ENCODE measurements around the gene CLIP4.
"Not testable (repeated sequence)": the region's sequence is repeated elsewhere in the genome, so short reads cannot be mapped to it uniquely, and the experiment has no call there.

The CLIP4 gene

DNA sequence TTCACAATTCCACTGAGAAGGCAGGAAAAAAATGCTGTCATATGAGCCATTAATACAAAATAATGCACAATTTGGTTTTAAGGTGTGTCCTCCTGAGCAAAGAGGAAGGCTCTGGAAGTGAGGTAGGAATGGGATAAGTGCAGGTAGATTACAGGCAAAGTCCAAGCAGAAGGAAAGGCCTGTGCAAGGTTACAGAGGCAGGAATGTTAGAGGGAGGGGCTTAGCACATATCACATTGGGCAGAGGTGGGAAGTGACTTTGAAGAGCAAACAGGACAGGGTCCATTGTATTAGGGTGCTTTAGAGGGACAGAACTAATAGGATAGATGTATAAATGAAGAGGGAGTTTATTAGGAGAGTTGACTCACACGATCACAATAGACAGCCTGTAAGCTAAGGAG, 14.7 kb upstream of the CLIP4 start:
- FAIRE-seq, result no peak

DNA sequence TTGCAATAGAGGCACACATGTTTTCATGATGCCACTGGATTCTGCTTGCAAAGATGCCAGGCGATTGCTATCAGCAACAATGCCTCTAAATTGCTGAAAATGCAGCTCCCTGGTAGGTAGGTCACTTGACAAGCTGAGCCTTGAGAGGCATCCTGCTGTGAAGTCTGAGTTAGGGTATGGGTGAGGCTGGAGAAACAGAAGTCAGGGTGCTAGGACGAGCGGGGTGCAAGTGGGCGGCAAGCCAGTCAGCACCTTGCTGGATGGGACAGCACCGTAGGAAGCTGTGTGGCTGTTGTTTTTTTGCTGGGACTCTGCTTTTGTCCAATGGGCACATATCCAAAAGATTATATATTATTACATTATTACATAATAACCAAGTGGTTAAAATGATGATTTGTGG, 10.5 kb upstream of the CLIP4 start:
- no peak for FAIRE-seq

DNA sequence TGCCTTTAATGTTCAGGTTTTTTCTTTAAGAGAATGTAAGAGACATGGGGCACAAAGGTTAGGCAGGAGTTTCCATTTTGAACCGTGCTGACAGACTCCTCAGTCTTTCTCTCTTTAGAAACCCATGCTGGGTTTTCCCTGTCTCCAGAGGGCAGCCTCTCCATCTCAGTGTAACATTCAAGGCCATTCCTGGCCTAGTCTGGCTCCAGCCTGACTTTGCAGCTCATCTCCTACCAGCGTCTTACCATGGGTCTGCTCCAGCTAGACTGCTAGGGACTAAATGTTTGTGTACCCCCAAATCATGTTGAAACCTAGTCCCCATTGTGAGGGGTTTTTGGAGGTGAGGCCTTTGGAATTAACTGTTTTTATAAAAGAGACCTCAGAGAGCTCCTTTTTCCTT, 9.8 kb upstream of the CLIP4 start:
- FAIRE-seq, result no peak

DNA sequence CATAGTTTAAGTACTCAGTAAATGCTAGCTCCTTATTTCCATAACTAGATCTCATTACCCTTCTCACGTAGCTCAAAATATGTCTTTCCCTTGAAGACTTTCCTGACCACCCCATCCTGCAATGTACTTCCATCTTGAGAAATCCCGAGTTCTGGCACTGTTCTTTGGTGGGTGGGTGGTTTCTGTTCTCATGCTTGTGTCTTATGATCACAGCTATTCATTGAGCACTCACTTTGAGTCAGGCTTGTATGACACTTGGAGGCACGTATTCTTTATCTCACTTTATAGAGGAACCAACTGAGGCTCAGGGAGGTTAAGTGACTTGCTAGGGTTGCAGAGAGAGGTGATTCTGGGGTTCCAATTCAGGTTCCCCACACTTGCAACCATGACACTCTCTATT, 9.0 kb upstream of the CLIP4 start:
- FAIRE-seq, result no peak

DNA sequence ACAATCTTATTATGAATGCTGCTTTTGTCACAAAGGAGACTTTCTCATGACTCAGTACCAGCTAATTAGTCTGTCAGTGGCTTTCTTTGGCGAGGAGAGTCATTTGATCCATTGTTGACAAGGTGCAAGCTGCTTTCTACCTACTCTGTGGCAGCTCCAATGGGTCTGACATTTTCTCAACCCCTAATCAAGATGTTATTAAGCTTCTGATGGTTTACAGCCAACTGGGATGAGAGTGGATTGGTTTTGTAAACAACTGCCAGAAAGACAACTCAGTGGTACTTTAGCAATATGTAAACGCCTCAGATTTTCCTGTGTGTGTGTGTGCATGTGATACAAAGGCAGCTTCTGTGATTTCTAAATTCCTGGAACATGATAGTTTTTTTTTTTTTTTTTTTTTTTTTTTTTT, 8.2 kb upstream of the CLIP4 start:
- FAIRE-seq, result no peak

DNA sequence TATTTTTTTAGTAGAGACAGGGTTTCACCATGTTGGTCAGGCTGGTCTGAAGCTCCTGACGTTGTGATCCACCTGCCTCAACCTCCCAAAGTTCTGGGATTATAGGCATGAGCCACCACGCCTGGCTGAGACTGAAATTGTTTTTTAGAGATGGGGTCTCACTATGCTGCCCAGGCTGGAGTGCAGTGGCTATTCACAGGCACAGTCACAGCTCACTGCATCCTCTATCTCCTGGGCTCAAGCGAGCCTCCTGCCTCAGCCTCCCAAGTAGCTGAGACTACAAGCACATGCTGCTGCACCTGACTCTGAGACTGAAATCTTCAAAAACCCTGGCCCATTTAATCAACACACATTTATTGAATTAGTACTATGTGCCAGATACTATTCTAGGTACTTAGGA, 7.7 kb upstream of the CLIP4 start:
- FAIRE-seq, result not testable (repeated sequence)

DNA sequence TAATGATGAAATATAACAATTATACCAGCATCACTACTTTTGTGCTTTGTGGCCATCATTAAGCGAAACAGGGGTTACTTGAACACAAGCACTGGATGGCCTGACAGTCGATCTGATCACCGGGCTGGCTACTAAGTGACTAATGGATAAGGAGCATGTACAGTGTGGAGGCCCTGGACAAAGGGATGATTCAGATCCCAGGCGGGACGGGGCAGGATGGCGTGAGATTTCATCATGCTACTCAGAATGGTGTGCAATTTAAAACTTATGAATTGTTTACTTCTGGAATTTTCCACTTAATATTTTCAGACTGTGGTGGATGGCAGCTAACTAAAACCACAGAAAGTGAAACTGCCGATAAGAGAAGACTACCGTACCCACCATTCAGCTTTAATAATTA, 7.0 kb upstream of the CLIP4 start:
- FAIRE-seq, result no peak

DNA sequence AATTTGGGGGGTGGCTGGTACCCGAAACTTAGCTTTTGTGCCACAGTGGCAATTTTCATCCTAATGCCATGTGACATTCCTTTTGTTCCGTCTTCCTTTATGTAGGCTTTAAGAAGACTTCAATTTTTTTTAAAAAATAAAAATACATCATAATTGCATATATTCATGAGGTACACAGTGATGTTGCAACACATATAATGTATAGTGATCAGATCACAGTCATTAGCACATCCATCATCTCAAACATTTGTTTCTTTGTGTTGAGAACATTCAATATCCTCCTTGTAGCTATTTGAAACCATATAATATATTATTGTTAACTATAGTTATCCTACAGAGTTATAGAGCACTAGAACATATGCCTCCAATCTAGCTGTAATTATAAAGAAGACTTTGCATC, 6.0 kb upstream of the CLIP4 start:
- FAIRE-seq, result no peak

DNA sequence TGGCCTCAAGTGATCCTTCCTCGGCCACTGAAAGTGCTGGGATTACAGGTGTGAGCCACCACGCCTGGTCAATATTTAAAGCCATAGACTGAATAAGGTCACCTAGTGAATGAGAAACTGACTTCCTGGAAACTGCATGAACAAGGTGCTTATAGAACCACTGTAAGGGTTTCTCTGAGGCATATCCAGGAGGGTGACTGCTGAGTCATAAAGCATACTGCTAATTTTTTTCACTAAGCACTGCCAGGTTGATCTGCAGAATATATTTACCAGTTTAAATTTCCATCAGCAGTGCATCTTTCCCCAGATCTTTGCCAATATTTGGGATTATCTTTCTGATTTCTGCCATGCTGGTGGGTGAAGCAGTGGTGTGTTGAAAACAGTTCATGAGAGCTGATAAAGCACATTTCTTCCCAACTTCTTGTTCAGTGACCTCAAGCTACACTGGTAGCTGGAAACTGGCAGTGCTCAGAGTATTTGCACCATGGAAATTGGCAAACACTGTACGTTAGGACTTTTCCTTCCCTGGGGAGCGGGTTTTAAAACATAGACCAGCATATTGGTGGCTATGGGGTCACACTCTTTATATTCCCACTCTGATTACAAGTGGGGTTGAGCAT, 4.2 kb upstream of the CLIP4 start:
- FAIRE-seq, result no peak

DNA sequence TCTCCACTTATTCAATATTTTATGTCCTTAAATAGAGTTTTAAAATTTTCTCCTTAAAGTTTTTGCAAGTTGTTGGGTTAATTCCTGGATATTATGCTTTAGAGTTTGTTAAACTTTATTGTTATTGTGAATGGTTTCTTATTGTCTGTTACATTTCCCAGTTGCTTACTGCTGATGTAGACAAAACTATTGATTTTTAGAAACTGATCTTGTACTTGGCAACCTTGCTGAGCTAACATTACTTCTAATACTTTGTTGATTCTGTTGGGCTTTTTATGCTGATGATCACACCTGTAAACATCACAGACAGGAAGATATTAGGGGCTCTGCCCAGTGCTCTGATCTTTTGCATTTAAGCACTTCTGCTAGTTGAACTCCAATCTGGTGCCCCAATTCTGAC, 2.8 kb upstream of the CLIP4 start:
- FAIRE-seq, result no peak

DNA sequence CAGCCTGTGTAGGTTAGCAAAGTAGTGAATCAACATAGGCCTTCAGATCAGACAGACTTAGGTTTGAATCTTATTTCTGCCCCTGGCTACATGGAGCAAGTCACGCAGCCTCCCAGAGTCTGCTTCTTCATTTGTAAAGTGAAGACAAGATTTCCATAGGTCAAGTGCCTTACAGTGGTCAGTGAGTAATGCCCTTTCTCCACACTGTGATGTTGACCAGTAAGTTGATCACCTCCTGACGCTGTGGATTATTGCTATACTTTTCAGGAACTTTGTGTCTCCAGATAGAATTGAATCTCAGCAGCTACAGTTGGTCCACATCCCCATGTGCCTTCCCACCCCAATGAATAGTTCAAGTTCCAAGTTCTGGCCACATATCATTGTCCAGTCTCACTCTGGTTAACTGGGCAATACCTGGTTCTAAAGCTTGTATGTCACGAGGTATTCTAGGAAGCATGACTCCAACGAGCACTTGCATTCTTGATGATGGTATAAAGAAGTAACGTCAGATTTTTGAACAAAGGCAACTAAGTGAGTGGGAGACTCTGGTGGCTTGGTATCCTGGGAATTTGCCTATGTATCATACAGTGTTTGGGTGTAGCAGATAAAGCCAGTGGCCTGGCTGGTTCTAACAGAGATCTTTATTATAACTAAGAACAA, 2.1 kb upstream of the CLIP4 start:
- no peak for FAIRE-seq

DNA sequence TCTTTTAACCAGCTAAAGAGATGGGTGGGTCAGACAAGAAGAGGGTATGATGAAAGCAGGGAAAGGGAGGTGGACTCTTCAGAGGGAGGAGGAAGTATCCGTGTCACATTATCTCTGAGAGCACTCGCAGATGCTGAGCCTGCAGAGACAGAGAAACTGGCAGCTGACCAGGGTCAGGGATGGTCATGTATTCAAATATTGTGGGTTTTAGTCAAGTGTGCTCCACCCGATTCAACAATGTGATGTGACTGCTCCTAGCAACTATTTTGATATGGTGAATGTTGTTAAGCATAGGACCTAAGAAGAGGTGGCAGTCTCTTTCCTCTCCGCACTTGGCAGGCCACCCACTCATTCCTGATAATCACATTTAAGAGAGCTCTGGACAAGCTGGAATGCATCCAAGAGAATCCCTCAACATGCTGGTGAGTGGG, 1.3 kb upstream of the CLIP4 start:
- FAIRE-seq, result no peak

DNA sequence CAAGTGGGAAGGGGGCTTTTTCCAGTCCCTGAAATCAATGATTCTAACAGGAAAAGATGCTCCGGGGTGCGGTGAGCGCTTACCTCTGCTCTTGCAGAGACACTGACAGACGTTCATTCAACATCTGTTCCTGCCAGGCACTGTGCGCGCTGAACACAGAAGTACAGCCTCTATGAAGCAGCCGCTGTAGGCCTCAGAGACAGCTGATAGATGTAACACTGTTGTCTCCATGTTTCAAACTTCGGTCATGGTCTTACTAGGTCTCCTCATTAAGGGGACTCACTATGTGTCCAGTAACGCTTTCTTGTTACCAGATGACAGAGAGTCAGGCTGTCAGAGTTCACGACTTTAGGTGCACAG, 649 bp upstream of the CLIP4 start:
- FAIRE-seq, result no peak

DNA sequence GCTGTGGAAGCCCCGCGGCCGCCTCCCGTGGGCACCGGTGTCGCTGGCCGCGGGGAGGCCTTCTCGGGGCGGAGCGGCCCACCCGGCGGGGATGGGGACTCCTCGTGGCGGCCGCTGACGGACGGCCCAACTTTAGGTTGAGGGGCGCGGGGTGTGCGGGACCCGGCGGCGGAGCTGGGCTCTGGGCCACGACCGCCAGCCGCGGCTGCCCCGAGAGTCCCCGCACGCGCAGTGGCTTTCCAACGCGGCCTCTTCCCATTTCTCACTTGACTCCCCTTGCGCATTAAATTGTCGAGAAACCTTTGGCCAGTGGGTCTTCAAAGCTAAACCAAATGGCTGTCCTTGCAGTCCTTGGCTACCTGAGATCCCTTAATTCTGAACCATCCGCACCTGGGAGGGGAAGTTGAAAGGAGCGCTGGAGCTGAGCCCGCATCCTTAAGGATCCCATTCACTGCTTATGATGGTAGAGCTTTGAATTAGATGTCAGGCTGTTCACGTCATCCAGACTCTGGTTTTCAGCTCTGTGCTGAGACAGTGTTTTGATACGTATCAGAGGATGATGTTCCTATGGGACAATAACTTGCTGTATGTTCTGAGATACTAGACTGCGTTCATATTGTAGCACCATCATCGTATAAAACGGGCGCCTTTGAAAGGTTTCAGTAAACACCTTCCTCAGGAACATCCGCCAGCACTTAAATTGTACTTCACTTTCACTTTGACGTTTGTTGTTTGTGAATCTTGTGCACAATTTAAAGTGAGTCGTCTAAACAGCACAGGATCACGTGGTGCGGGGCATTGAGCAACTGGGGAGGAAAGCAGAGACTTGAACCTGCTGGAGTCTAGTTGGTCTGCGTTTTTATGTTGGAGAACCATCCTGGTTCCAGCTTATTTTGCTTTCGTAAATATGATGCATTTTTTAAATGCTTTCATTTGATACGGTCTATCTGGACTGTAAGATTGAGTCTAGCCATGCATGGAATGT, 874 bp downstream of the CLIP4 start:
- no peak for FAIRE-seq

DNA sequence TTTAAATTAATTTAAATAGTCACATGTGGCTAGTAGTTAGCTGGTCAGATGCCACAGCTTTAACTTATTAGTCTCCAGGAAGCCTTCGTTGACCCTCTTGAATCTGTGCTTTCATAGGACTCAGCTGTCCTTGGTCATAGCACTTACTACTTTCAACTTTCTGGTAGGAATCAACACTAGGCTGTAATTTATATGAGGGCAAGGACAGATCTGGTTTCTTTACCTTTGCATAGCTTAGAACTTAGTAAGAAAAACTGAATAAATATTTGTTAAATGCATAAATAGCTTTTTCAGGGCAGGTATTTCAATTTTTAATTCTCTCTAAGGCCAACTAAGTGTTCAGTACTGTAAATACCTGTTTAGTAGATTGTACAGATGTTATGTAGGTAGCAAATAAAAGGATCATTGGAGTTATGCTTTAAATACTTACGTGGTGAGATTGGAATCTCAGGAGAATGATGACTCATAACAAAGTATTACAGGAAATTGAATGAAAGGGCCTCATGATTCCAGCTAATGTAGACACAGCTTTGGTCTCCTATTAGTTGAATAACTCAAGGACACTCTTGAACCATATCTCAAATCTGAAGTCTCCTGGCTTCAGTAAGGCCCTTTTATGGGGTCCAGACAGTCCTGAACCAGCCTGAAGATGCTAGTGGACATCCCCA, 2.6 kb downstream of the CLIP4 start:
- FAIRE-seq, result no peak

DNA sequence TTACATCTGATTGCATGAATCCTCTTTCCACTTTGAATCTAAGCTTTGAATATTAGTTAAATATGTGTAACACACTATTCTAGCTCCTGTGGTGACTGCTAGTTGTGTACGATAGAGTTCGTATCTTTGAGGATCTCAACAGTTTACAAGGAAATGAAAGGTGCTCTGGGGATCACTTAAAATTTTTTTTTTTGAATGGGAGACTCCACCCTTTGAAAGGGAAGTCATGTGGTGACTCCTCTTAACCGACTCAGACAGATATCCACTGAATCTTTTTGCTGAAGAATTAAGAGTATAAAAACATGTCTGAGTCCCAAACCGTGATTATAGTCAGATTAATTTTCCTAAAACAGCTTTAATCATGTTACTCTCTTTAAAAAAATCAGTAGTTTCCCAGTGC, 4.0 kb downstream of the CLIP4 start:
- no peak for FAIRE-seq

DNA sequence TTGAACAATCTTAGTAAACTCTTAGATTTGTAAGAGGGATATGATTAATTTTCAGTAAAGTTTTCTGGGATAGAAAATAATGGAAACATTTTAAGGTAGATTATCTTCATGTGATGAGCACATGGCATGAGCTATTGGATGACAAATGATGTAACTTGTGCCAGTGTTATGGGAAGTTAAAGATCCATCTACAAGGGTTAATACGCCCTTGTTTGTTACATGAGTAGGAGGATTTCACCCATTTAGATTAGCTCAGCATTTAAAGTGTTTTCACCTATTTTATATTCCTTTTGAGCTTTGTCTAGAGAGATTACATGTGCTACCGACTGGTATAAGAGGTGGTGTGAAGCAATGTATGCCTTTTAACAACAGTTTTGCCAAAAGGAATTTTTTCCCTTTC, 5.6 kb downstream of the CLIP4 start:
- no peak for FAIRE-seq

DNA sequence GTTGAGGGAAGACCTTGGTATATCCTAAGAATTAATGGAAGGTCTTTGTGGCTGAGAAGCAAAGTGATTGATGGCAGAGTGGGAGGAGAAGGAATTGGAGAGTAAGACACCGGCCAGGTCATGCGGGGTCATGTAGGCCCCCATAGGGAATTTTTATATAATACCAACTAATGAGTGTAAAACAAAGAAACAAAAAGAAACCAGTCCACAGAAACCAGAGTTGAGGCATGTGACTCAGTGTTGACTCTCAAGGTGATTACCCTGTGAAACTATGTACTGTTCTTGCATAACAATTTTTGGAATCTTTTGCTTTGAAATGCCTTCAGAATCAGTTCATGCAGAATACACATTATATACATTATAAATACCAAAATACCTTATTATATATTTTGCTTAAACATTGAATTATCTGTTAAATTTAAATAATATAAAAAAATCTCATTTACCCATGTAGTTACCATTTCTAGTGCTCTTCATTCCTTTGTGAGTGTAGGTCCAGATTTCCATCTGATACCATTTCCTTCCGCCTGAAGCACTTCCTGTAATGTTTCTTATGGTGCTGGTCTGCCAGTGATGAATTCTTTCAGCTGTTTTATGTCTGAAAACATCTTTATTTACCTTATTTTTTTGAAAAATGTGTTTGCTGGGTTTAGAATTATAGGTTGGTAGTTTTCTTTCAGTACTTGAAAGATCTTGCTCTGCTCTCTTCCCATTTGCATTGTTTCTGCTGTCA, 8.6 kb downstream of the CLIP4 start:
- no peak for FAIRE-seq

DNA sequence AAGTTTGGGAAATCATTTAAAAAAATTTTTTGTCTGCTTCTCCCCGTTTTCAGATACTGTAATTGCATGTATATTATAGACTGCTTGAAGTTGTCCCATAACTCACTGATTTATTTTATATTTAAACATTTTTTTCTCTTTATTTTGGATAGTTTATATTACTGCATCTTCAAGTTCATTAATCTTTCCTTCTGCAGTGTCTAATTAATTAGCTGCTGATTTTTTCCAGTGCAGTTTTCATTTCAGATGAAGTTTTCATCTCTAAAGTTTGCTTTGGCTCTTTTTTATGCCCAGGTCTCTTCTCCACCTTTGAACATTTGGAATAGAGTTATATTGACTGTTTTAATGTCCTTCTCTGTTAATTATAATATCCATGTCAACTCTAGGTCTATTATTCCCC, 9.3 kb downstream of the CLIP4 start:
- FAIRE-seq, result no peak

DNA sequence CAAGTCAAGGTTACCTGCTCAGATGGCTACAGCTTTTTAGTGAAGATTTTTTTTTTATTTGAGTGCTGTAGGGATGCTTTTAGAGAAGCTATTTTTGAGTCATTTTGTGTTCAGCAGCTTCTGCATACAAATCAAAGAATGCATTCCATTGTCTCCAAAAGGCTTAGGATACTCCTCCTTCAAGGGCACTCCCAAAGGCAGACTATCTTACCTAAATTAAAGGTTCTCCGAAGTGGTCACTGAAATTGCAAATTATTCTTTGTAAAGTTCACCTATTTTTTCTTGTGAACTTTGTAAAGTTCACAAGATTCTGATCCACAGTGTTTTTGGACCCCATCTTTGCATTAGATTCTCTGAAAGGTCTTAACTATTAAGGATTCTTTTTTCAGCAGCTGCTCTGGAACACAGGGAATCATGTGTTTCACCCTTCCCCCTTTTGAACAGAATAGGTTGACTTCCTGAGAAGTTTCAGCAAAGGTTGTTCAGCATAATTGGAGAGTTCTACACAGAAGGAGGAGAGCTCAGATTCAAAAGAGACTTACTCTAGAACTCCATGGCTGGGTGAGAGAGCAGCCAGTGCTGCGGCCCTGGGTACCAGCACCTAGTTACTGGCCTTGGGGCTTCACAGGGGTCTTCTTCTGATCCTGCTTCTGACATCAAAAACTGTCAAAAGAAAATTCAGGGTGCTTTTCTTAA, 14.5 kb downstream of the CLIP4 start:
- FAIRE-seq, result no peak

DNA sequence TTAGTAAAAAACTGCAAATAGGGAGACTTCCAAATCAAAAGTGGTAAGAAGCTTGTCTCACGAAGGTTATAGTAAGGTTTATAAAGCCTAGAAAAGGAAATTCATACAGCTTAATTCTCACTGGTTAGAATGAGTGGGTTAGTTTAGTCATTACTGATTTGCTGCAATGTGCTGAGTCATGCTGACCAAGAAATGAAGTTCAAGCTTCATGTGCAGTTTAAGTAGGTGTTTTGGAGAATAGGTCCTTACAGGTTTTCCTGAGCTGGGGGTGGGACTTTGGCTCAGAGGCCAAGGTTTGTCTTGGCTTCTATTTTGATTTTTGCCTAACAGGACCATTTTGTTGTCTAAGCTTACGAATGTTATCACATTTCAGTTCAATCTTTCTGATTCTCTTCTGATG, 15.1 kb downstream of the CLIP4 start:
- FAIRE-seq, result no peak

DNA sequence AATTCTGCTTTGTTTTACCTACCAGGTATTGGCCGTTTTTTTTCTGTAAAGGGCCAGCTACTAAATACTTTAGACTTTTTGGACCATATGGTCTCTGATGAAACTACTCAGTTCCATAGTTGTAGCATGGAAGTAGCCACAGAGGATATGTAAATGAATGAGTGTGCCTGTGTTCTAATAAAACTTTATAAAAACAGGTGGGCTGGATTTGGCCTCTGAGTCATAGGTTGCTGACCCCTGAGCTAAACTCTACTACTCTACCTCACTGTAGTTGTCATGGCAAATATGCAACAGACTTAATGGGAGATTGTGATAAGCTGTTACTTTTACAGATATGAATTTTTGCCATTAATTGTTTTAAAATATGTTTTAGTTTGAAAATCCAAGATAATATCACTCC, 19.7 kb downstream of the CLIP4 start:
- FAIRE-seq, result no peak

Data from G401.6 (cell line).